Caco-2 (cell line): ENCODE results near the gene IP6K1. TPM values are rescaled to one million over a fixed set of nuclear protein-coding genes. Genes with fewer than 3 reads are reported as not detected.
"Not testable (repeated sequence)": the region's sequence is repeated elsewhere in the genome, so short reads cannot be mapped to it uniquely, and the experiment has no call there.

ENCODE experiments used
- BruUV-seq: library from RNA; stranded (reverse); fragments of 400-500 nt; replicated peaks from 2 replicates; lab custom pipeline; 2021; lab: Mats Ljungman, UMichigan
- CTCF ChIA-PET: fragments of 300-600 bp; sonication (Branson Sonifier 250); formaldehyde crosslinking; loops from one replicate; lab custom pipeline; 2022; ENCODE audit warnings: antibody characterized with exemption; lab: Charles Lee
- POLR2A ChIA-PET: fragments of 300-600 bp; sonication (Branson Sonifier 250); formaldehyde crosslinking; loops from one replicate; lab custom pipeline; 2022; ENCODE audit warnings: antibody characterized with exemption; lab: Charles Lee
- DNase-seq, 2 experiments: peaks; one replicate each; pipeline versions ENCODE4 v3.0.0 to v3.0.0-alpha.2; 2020 to 2022
- H3K27me3 ChIP-seq: replicated peaks from 2 replicates; pipeline ENCODE4 v1.6.0; 2011; ENCODE audit warnings: low read length; ENCODE audit not compliant: control insufficient read depth, insufficient read depth
- H3K36me3 ChIP-seq: 2 replicates; pipeline ENCODE4 v1.5.1; 2011; ENCODE audit warnings: low read length; ENCODE audit not compliant: control insufficient read depth, insufficient read depth
- H3K4me1 ChIP-seq: fragments of 250-450 bp; sonication (Bioruptor Pico); 2 replicates; pipeline ENCODE4 v1.5.1; 2020; ENCODE audit warnings: mild to moderate bottlenecking
- H3K4me3 ChIP-seq: 2 replicates; pipeline ENCODE4 v1.5.1; 2011; ENCODE audit warnings: low read depth, mild to moderate bottlenecking, control low read depth, low read length
- H3K9me3 ChIP-seq: fragments of 250-450 bp; sonication (Bioruptor Pico); 2 replicates; pipeline ENCODE4 v1.5.1; 2020; ENCODE audit warnings: mild to moderate bottlenecking, moderate library complexity
- H3K27ac Mint-ChIP-seq: one replicate; pipeline ENCODE4 v1.8.0; 2022; ENCODE audit warnings: mixed read lengths; ENCODE audit not compliant: unreplicated experiment
- H3K27me3 Mint-ChIP-seq: one replicate; pipeline ENCODE4 v1.8.0; 2022; ENCODE audit warnings: mixed read lengths; ENCODE audit not compliant: insufficient read depth, unreplicated experiment
- H3K36me3 Mint-ChIP-seq: one replicate; pipeline ENCODE4 v1.8.0; 2022; ENCODE audit warnings: mild to moderate bottlenecking, mixed read lengths; ENCODE audit not compliant: insufficient read depth, unreplicated experiment
- H3K4me1 Mint-ChIP-seq: one replicate; pipeline ENCODE4 v1.8.0; 2022; ENCODE audit warnings: low read depth, mixed read lengths; ENCODE audit not compliant: unreplicated experiment
- H3K4me3 Mint-ChIP-seq: one replicate; pipeline ENCODE4 v1.8.0; 2022; ENCODE audit warnings: mild to moderate bottlenecking, moderate library complexity, mixed read lengths; ENCODE audit not compliant: unreplicated experiment
- H3K9me3 Mint-ChIP-seq: one replicate; pipeline ENCODE4 v1.8.0; 2022; ENCODE audit warnings: mixed read lengths; ENCODE audit not compliant: unreplicated experiment
- CTCF ChIP-seq, 2 experiments: fragments of 200-600 bp in 1 of 2; IDR thresholded peaks; 1 replicate in 1 of 2; 2 replicates in 1 of 2; pipeline versions ENCODE4 v1.5.1 to v1.8.0; 2011 to 2022; ENCODE audit warnings: antibody characterized with exemption in 1 of 2, control low read depth in 1 of 2, inconsistent platforms in 1 of 2, low read depth in 1 of 2, low read length in 1 of 2, mild to moderate bottlenecking in 1 of 2, moderate library complexity in 1 of 2; ENCODE audit not compliant: insufficient read depth in 1 of 2, severe bottlenecking in 1 of 2, unreplicated experiment in 1 of 2
- intact Hi-C: fragments of 100-400 bp; cut with micrococcal nuclease; formaldehyde crosslinking; loops from one replicate; pipeline ENCODE4 v1.10.0; 2022; ENCODE audit not compliant: unreplicated experiment
- total RNA-seq: library from RNA; stranded (reverse); gene quantifications from 2 replicates; pipeline ENCODE4 v1.2.3, GENCODE V29; 2022

Gene IP6K1
- total RNA-seq, 1 experiment from 2014 or later = 35.5 TPM

DNA sequence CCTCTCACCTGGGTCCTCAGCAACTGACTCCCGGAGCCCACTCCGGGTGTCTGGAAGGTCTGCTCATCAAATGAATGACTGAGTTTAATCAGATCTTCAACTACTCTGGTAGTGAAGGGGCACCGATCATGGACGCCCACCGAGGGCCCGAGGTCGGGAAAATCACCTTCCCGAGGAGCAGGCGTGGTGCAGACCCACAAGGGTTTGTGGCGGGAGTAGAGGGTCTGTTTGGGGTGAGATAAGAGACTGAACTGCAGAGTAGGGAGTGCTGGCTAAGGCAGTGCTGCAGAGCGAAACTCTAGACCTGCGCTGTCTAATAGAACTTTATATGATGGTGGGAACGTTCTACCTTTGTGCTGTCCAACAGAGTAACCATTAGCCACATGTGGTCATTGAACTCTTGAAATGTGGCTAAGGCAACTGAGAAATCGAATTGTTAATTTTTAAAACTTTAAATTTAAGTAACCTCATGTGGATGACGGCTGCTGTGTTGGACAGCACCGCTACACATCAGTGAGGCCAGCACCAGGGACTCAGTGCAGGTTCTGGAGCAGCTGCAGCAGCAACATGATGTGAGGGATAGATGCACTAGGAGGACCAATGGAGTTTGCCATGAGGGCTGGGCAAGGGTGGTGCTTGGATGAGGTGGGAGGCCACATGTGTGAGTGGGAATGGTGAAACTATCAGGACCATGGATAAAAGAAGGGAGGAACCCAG lies 96.3 kb downstream of the IP6K1 start:
- BruUV-seq, H3K9me3 ChIP-seq, POLR2A ChIA-PET, intact Hi-C loops, H3K27me3 ChIP-seq, H3K9me3 Mint-ChIP-seq, H3K4me1 ChIP-seq, H3K36me3 ChIP-seq, H3K27me3 Mint-ChIP-seq, DNase-seq: not testable (repeated sequence)
- CTCF ChIA-PET = interaction anchor here (0.6 kb wide), 1 partner anchor 150 kb away, joined by 3 read pairs; no protein-coding TSS in a partner anchor
- H3K4me3 ChIP-seq = peak overlapping the region; percentile 96
- Mint-ChIP-seq H3K4me1 (peaks cover 11% of the 10 kb centered on the region), H3K27ac (peak overlapping the region; percentile 91), H3K4me3 (peak overlapping the region; percentile 91), H3K36me3 (peaks cover 35% of the 10 kb centered on the region)

- peaks cover 40% of the 10 kb centered on the region for H3K36me3 Mint-ChIP-seq
- H3K27me3 ChIP-seq = no peaks in the 10 kb centered on the region
- H3K9me3 ChIP-seq = no peaks in the 10 kb centered on the region
- H3K36me3 ChIP-seq = no peaks in the 10 kb centered on the region
- intact Hi-C loops = no loop called here
- no peaks in the 10 kb centered on the region for H3K9me3 Mint-ChIP-seq
- ChIA-PET CTCF (interaction anchor here (0.6 kb wide), 1 partner anchor 150 kb away, joined by 3 read pairs; no protein-coding TSS in a partner anchor), POLR2A (no interaction called here)
- peak within 1 kb of the TSS; percentile 96 for H3K4me3 ChIP-seq
- peaks cover 9% of the 10 kb centered on the region; the same call in 1 of the 2 replicates for H3K4me1 ChIP-seq
- peak within 1 kb of the TSS; percentile 91 for H3K4me3 Mint-ChIP-seq
- H3K4me1 Mint-ChIP-seq = peaks cover 11% of the 10 kb centered on the region
- H3K27me3 Mint-ChIP-seq = no peaks in the 10 kb centered on the region
- TSS peak; percentile 62 for BruUV-seq
- peak within 1 kb of the TSS; percentile 91 for H3K27ac Mint-ChIP-seq
- peak; percentile 90 to 94 for DNase-seq
- peak; percentile 20 to 45 for TF ChIP-seq CTCF (IDR thresholded peaks at IDR 0.05; ENCODE audit: insufficient read depth in 1 of 2, low read depth in 1 of 2, low read length in 1 of 2, severe bottlenecking in 1 of 2, unreplicated experiment in 1 of 2)
These were observed 97.1 kb downstream of the IP6K1 start, which contains the start of the genes MST1 and RNF123 for GRCh38 chr3:49689046-49689907. TSS of gene MST1 (minus strand) at chr3:49689474. CDS start at chr3:49688691, 783 bp downstream. TSS of gene RNF123 (plus strand) at chr3:49689557. CDS start at chr3:49691166, 1,609 bp downstream.

DNA sequence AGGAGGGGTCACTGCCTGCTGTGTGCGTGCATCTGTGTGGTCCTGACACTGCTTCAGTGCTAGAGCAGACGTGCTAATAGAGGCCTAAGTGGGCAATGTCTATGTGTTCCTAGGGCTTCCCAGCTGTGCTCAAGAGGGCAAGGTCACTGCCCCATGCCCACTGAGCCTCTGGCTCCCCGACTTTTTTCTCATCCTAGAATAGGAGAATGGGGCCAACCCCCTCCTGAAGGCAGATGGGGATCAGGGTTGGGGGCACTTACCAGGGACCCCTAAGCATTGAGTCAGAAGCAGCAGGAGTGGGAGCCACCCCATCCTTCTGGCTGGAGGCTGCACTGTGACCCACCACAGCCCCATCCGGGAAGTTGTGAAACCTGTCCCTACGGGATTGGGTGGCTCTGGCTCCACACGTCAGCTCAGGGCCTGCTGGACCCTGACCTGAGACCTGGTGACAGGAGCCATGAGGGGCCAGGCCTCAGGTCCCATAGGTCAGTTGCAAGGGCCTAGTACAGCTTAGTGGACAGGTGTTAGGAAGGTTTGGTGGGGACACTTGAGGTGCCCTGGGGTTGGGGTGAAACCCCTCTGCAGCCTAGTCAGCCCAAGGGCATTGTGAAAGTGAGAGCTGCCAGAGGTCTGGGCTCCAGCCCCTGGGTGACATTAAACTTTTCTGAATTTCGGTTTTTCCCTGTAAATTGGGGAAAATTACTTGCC lies 97.8 kb downstream of the IP6K1 start:
- H3K9me3 Mint-ChIP-seq, BruUV-seq, H3K27me3 ChIP-seq, H3K4me1 ChIP-seq, CTCF ChIA-PET, intact Hi-C loops, H3K36me3 ChIP-seq, H3K9me3 ChIP-seq, H3K27me3 Mint-ChIP-seq: not testable (repeated sequence)
- H3K4me3 Mint-ChIP-seq = peak overlapping the region; percentile 91
- peak overlapping the region; percentile 91 for H3K27ac Mint-ChIP-seq
- H3K4me3 ChIP-seq = peak overlapping the region; percentile 96
- H3K36me3 Mint-ChIP-seq = peaks cover 48% of the 10 kb centered on the region
- POLR2A ChIA-PET = interaction anchor here (0.6 kb wide), 1 partner anchor 101 kb away, joined by 3 read pairs; no protein-coding TSS in a partner anchor
- DNase-seq = peak; percentile 48 to 75
- H3K4me1 Mint-ChIP-seq = peaks cover 11% of the 10 kb centered on the region

DNA sequence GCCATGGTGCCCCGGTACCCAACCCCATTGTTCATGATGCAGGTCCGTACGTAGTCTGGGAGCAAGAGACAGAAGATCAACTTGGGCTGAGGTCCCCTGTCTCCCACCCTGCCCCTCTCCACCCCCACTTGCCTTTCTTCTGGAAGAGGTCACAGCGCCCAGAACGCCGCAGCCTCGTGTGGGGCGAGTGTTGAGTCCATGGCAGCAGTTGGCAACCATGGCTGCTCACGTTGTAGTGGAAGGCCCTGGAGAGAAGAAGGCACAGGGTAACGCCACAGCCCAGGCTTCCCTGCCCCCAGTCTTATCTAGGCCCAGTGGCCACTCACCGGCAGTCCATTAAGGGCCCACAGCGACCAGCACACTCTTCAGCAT lies 98.9 kb downstream of the IP6K1 start:
- Mint-ChIP-seq H3K36me3 (peaks cover 59% of the 10 kb centered on the region), H3K4me3 (peak overlapping the region; percentile 35), H3K4me1 (peaks cover 11% of the 10 kb centered on the region)
- H3K27ac Mint-ChIP-seq, intact Hi-C loops, H3K9me3 ChIP-seq, DNase-seq, H3K4me1 ChIP-seq, H3K9me3 Mint-ChIP-seq, H3K27me3 Mint-ChIP-seq, H3K4me3 ChIP-seq, H3K27me3 ChIP-seq, H3K36me3 ChIP-seq, POLR2A ChIA-PET, CTCF ChIA-PET, BruUV-seq: not testable (repeated sequence)

GRCh38 chr3:49686769-49687423 lies 99.4 kb downstream of the IP6K1 start:
- CTCF ChIA-PET, POLR2A ChIA-PET, H3K27me3 Mint-ChIP-seq, H3K27ac Mint-ChIP-seq, H3K27me3 ChIP-seq, H3K36me3 ChIP-seq, H3K9me3 Mint-ChIP-seq, intact Hi-C loops, H3K9me3 ChIP-seq, BruUV-seq, H3K4me1 ChIP-seq: not testable (repeated sequence)
- H3K36me3 Mint-ChIP-seq = peaks cover 62% of the 10 kb centered on the region
- peak overlapping the region; percentile 35 for H3K4me3 Mint-ChIP-seq
- peaks cover 11% of the 10 kb centered on the region for H3K4me1 Mint-ChIP-seq
- peak; percentile 63 to 73 for DNase-seq
- peak overlapping the region; percentile 16 for H3K4me3 ChIP-seq
